HepG2 (cell line): Measurements from ENCODE around the gene B3GNT8. TPM values are rescaled to one million over a fixed set of nuclear protein-coding genes. Genes with fewer than 3 reads are reported as not detected.

Experiments
- ATAC-seq: fragments of 200-7000 bp; cut with Tn5 transposase; 3 replicates; pipeline ENCODE4 v1.9.1; 2020; ENCODE audit warnings: mild to moderate bottlenecking, moderate library complexity
- BruUV-seq: library from RNA; stranded (reverse); fragments of 400-500 nt; replicated peaks from 2 replicates; lab custom pipeline; 2021; lab: Mats Ljungman, UMichigan
- CTCF ChIA-PET: fragments of 300-600 bp; formaldehyde crosslinking; extraction: SDS; loops from one replicate; lab custom pipeline; 2021; ENCODE audit warnings: low total read pairs, inconsistent platforms, low intra/inter-chr PET ratio; lab: Yijun Ruan, JAX
- POLR2A ChIA-PET: fragments of 350-600 bp; sonication (Branson Sonifier 250); formaldehyde crosslinking; loops from one replicate; lab custom pipeline; 2020; ENCODE audit warnings: antibody characterized with exemption, inconsistent platforms; lab: Yijun Ruan, JAX
- DNase-seq: peaks from one replicate; pipeline ENCODE4 v3.0.0-alpha.2; 2015; ENCODE audit warnings: low spot score
- FAIRE-seq: peaks from 3 replicates; lab custom pipeline; 2011; peaks lifted over from hg19 to GRCh38; lab: Jason Lieb, UNC
- H2AFZ ChIP-seq: one replicate; pipeline ENCODE4 v1.6.1; 2011; ENCODE audit warnings: low read length, inconsistent platforms
- H3K27ac ChIP-seq: fragments of 300-600 bp; 3 replicates; pipeline ENCODE4 v1.8.0; 2011; ENCODE audit warnings: mixed run types, mild to moderate bottlenecking, mixed read lengths, low read length, inconsistent platforms; ENCODE audit not compliant: insufficient read depth; ENCODE audit errors: extremely low read length
- H3K27me3 ChIP-seq, 2 experiments: fragments of 200-600 bp in 1 of 2; 2 replicates in 1 of 2; 3 replicates in 1 of 2; pipeline versions ENCODE4 v1.6.0 to v1.8.0; 2011; ENCODE audit warnings: low read length in 2 of 2, mild to moderate bottlenecking in 2 of 2, moderate library complexity in 2 of 2, inconsistent platforms in 1 of 2; ENCODE audit not compliant: insufficient read depth in 2 of 2, control insufficient read depth in 1 of 2
- H3K36me3 ChIP-seq, 2 experiments: fragments of 200-600 bp in 1 of 2; replicated peaks in 1 of 2; 2 replicates in 1 of 2; 3 replicates in 1 of 2; pipeline versions ENCODE4 v1.5.1 to v1.8.0; 2011; ENCODE audit warnings: low read length in 2 of 2, inconsistent platforms in 1 of 2; ENCODE audit not compliant: insufficient read depth in 2 of 2, control insufficient read depth in 1 of 2
- H3K4me1 ChIP-seq: 2 replicates; pipeline ENCODE4 v1.5.1; 2012; ENCODE audit warnings: low read length, inconsistent platforms; ENCODE audit not compliant: insufficient read depth
- H3K4me2 ChIP-seq: 2 replicates; pipeline ENCODE4 v1.6.0; 2011; ENCODE audit warnings: low read depth, low read length, inconsistent platforms
- H3K4me3 ChIP-seq, 3 experiments: fragments of 200-600 bp in 1 of 3; sonication (generic), shearing (Covaris generic) in 1 of 3; replicated peaks in 1 of 3; 2 replicates each; pipeline ENCODE4 v1.5.1; 2011 to 2016; ENCODE audit warnings: low read length in 3 of 3, inconsistent platforms in 2 of 3, low read depth in 2 of 3, mild to moderate bottlenecking in 2 of 3, control low read depth in 1 of 3, mixed read lengths in 1 of 3; ENCODE audit not compliant: insufficient read depth in 1 of 3
- H3K79me2 ChIP-seq: one replicate; pipeline ENCODE4 v1.6.1; 2011; ENCODE audit warnings: low read length, inconsistent platforms; ENCODE audit not compliant: insufficient read depth
- H3K9ac ChIP-seq: 2 replicates; pipeline ENCODE4 v1.6.0; 2011; ENCODE audit warnings: mild to moderate bottlenecking, low read depth, low read length, inconsistent platforms; ENCODE audit not compliant: insufficient read depth
- H3K9me3 ChIP-seq: 2 replicates; pipeline ENCODE4 v1.5.1; 2012; ENCODE audit warnings: mild to moderate bottlenecking, low read length
- H4K20me1 ChIP-seq: 2 replicates; pipeline ENCODE4 v1.6.0; 2011; ENCODE audit warnings: inconsistent platforms, mild to moderate bottlenecking, low read length, moderate library complexity; ENCODE audit not compliant: insufficient read depth
- CEBPB ChIP-seq: IDR thresholded peaks from 2 replicates; pipeline ENCODE4 v1.6.1; 2011; ENCODE audit warnings: low read depth, low read length, improper control_type of control experiment, borderline replicate concordance
- EEA1 ChIP-seq: sonication (generic); formaldehyde crosslinking; IDR thresholded peaks from 2 replicates; pipeline ENCODE4 v1.5.1; 2020; ENCODE audit warnings: mild to moderate bottlenecking, missing genetic modification reagents, borderline replicate concordance
- ELF4 ChIP-seq: sonication (generic); formaldehyde crosslinking; IDR thresholded peaks from 2 replicates; pipeline ENCODE4 v1.5.0; 2020; ENCODE audit warnings: missing genetic modification reagents, mild to moderate bottlenecking, moderate library complexity, borderline replicate concordance
- FOXA3 ChIP-seq: IDR thresholded peaks from 2 replicates; pipeline ENCODE4 v1.6.1; 2016; ENCODE audit warnings: missing genetic modification reagents, missing compliant biosample characterization
- FOXK2 ChIP-seq: fragments of 450-650 bp; IDR thresholded peaks from 2 replicates; pipeline ENCODE4 v1.6.1; 2016
- GATA4 ChIP-seq: sonication (generic); IDR thresholded peaks from 2 replicates; pipeline ENCODE4 v1.6.1; 2016; ENCODE audit warnings: antibody characterized with exemption, low read depth, borderline replicate concordance
- GPN1 ChIP-seq: sonication (generic); formaldehyde crosslinking; IDR thresholded peaks from 2 replicates; pipeline ENCODE4 v1.5.1; 2020; ENCODE audit warnings: missing genetic modification reagents, borderline replicate concordance
- HIVEP1 ChIP-seq: sonication (generic); formaldehyde crosslinking; IDR thresholded peaks from 2 replicates; pipeline ENCODE4 v1.4.0; 2020; ENCODE audit warnings: mild to moderate bottlenecking, missing genetic modification reagents
- JARID2 ChIP-seq: sonication (generic); formaldehyde crosslinking; IDR thresholded peaks from 2 replicates; pipeline ENCODE4 v1.8.1; 2023; ENCODE audit warnings: missing genetic modification reagents, inconsistent platforms; ENCODE audit not compliant: insufficient replicate concordance
- KAT2B ChIP-seq: fragments of 150-350 bp; IDR thresholded peaks from 2 replicates; pipeline ENCODE4 v1.6.1; 2014; ENCODE audit warnings: low read depth, low read length, borderline replicate concordance
- MIER3 ChIP-seq: IDR thresholded peaks from 2 replicates; pipeline ENCODE4 v1.6.1; 2016; ENCODE audit warnings: missing compliant biosample characterization, borderline replicate concordance
- NFIB ChIP-seq: sonication (generic); formaldehyde crosslinking; IDR thresholded peaks from 2 replicates; pipeline ENCODE4 v1.9.0; 2021; ENCODE audit warnings: missing genetic modification reagents, mild to moderate bottlenecking, borderline replicate concordance
- RAD21 ChIP-seq: fragments of 450-650 bp; formaldehyde crosslinking; IDR thresholded peaks from 2 replicates; pipeline ENCODE4 v1.5.0; 2020; ENCODE audit warnings: mild to moderate bottlenecking
- RORA ChIP-seq: sonication (generic); formaldehyde crosslinking; IDR thresholded peaks from 2 replicates; pipeline ENCODE4 v1.5.0; 2020; ENCODE audit warnings: mild to moderate bottlenecking, missing genetic modification reagents, moderate library complexity
- SCMH1 ChIP-seq: sonication (generic); formaldehyde crosslinking; IDR thresholded peaks from 2 replicates; pipeline ENCODE4 v1.9.0; 2021; ENCODE audit warnings: missing genetic modification reagents, mild to moderate bottlenecking, borderline replicate concordance
- YEATS4 ChIP-seq: sonication (generic); formaldehyde crosslinking; IDR thresholded peaks from 2 replicates; pipeline ENCODE4 v1.4.0; 2020; ENCODE audit warnings: missing genetic modification reagents, borderline replicate concordance
- ZFP41 ChIP-seq: sonication (generic); formaldehyde crosslinking; IDR thresholded peaks from 2 replicates; pipeline ENCODE4 v1.4.0; 2020; ENCODE audit warnings: mild to moderate bottlenecking, missing genetic modification reagents, borderline replicate concordance
- ZNF101 ChIP-seq: sonication (generic); formaldehyde crosslinking; IDR thresholded peaks from 2 replicates; pipeline ENCODE4 v1.4.0; 2020; ENCODE audit warnings: mild to moderate bottlenecking, low read depth, missing genetic modification reagents, borderline replicate concordance
- ZNF253 ChIP-seq: sonication (generic); formaldehyde crosslinking; IDR thresholded peaks from 2 replicates; pipeline ENCODE4 v1.8.0; 2022; ENCODE audit warnings: mild to moderate bottlenecking, missing genetic modification reagents, borderline replicate concordance
- ZNF33B ChIP-seq: sonication (generic); formaldehyde crosslinking; IDR thresholded peaks from 2 replicates; pipeline ENCODE4 v1.5.1; 2020; ENCODE audit warnings: mild to moderate bottlenecking, missing genetic modification reagents
- ZNF547 ChIP-seq: sonication (generic); formaldehyde crosslinking; IDR thresholded peaks from 2 replicates; pipeline ENCODE4 v1.5.1; 2020; ENCODE audit warnings: mild to moderate bottlenecking, missing genetic modification reagents
- ZNF709 ChIP-seq: sonication (generic); formaldehyde crosslinking; IDR thresholded peaks from 2 replicates; pipeline ENCODE4 v1.5.0; 2020; ENCODE audit warnings: mild to moderate bottlenecking, missing genetic modification reagents
- ZNF768 ChIP-seq: sonication (generic); formaldehyde crosslinking; IDR thresholded peaks from 2 replicates; pipeline ENCODE4 v1.4.0; 2020; ENCODE audit warnings: missing genetic modification reagents
- WGBS: methylation state at CpG from one replicate; pipeline ENCODE4 v1.1.6; 2017; ENCODE audit warnings: low lambda C conversion rate; 5-methylcytosine and 5-hydroxymethylcytosine counted together
- in situ Hi-C: cut with HindIII; loops from 2 replicates; pipeline ENCODE4 v1.10.0; 2017; ENCODE audit warnings: low pct_unique_long_range_greater_than_20kb; ENCODE audit not compliant: extremely low pct_ligation_motif_present
- intact Hi-C: fragments of 100-400 bp; cut with micrococcal nuclease; formaldehyde crosslinking; loops from one replicate; pipeline ENCODE4 v1.10.0; 2022; ENCODE audit not compliant: unreplicated experiment
- polyA plus RNA-seq, 8 experiments: library from polyadenylated mRNA; depleted of rRNA in 3 of 8; stranded (reverse) in 7 of 8; unstranded in 1 of 8; fragments of >200 nt; fragmentation: Illumina TruSeq in 4 of 8; extraction: Trizol in 4 of 8; gene quantifications; 2 replicates each; pipeline versions ENCODE4 v1.2.1 to v1.2.3, GENCODE V29; 2011 to 2016; ENCODE audit warnings: low read depth in 4 of 8, missing spikeins in 1 of 8, mixed read lengths in 1 of 8; ENCODE audit not compliant: insufficient read depth in 1 of 8
- total RNA-seq, 5 experiments: library from RNA; depleted of rRNA; stranded (reverse); fragments of >200 nt; fragmentation: Illumina TruSeq; extraction: Trizol; gene quantifications; 2 replicates each; pipeline ENCODE4 v1.2.3, GENCODE V29; 2016; ENCODE audit warnings: low read depth in 1 of 5

The B3GNT8 gene
- total and polyA plus RNA-seq, 2 of the 13 experiments (the other 11 are each of a cell fraction or from before 2014, with no cell fraction given): 0.26 to 1.9 TPM

DNA sequence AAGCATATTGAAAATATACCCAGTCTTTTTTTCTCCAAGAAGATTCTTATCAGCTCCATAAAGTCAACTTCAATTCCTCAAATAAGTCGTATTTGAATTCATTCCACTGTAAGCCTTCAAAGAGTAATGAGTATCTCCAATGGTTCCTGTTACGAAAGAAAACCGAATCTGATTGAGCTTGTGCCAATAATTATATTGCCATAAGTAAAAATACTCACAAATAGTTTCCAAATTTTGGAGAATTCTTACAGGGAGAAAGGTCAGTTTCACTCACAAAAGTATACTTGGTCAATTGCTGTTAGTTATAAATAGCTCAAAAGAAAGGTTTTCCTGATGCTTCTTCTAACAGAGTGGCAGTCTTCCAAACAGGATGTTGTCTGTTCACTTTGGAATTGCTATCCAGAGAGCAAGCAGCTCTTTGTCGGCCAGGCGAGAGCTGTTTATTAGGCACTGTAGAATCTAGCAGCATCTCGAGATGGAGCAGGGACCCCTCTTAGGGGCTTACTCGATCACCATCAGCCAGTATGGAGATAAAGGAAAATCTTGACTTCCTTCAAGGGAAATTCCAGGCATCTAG lies 29.3 kb upstream of the B3GNT8 start:
- intact Hi-C loops: no loop called here
- H4K20me1 ChIP-seq: no peaks in the 10 kb centered on the region
- no peaks in the 10 kb centered on the region for H3K36me3 ChIP-seq
- no peaks in the 10 kb centered on the region for H3K79me2 ChIP-seq
- no peak overlapping the region for H2AFZ ChIP-seq
- no peak for TF ChIP-seq FOXK2
- no peak for TF ChIP-seq SCMH1
- TF ChIP-seq ZNF33B: no peak
- no peak for TF ChIP-seq MIER3
- TF ChIP-seq ZNF709 (CRISPR knock-in tag): no peak
- WGBS: 2% methylated on average over 7 of the region's 7 CpGs
- no peak overlapping the region for H3K9ac ChIP-seq
- no peak for FAIRE-seq
- H3K4me3 ChIP-seq: no peak overlapping the region
- H3K27me3 ChIP-seq: no peaks in the 10 kb centered on the region; a peak in 1 of 5 replicates
- peaks cover 6% of the 10 kb centered on the region; the same call in 1 of the 2 replicates for H3K9me3 ChIP-seq
- no TSS peak for BruUV-seq
- no peak for DNase-seq
- ChIA-PET CTCF (no interaction called here), POLR2A (interaction anchor here (0.6 kb wide), 1 partner anchor 23 kb away, joined by 3 read pairs; no protein-coding TSS in a partner anchor)
- H3K4me1 ChIP-seq: no peaks in the 10 kb centered on the region
- H3K27ac ChIP-seq: no peak overlapping the region
- no peak for ATAC-seq
- H3K4me2 ChIP-seq: no peak overlapping the region
- in situ Hi-C loops: no loop called here

DNA sequence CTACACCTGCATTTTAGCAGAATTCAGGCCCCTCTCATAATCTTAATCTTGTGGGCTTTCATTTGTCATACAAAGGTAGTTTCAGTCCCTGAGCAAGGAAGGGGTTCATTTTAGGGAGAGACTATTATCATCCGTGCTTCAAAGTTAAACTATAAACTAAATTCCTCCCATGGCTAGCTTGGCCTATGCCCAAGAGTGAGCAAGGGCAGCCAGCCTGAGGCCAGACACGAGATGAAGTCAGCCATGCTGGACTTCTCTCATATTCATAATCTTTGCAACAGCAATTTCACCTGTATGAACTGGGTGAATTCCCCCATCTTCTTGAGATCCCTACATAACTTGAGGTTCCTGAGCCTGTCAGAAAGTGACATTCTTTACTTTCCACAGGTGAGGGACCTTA lies 28.8 kb upstream of the B3GNT8 start:
- ChIA-PET POLR2A (interaction anchor here (0.6 kb wide), 1 partner anchor 23 kb away, joined by 3 read pairs; no protein-coding TSS in a partner anchor), CTCF (no interaction called here)
- H3K9me3 ChIP-seq: peaks cover 6% of the 10 kb centered on the region; the same call in 1 of the 2 replicates
- no peaks in the 10 kb centered on the region for H4K20me1 ChIP-seq
- BruUV-seq: no TSS peak
- no peak overlapping the region for H3K4me3 ChIP-seq
- in situ Hi-C loops: no loop called here
- no peak overlapping the region for H3K9ac ChIP-seq
- H3K27me3 ChIP-seq: no peaks in the 10 kb centered on the region; a peak in 1 of 5 replicates
- TF ChIP-seq FOXA3 (CRISPR knock-in tag): no peak
- TF ChIP-seq KAT2B: no peak
- no peak for TF ChIP-seq HIVEP1 (CRISPR knock-in tag)
- TF ChIP-seq ZNF253 (CRISPR knock-in tag): no peak
- TF ChIP-seq JARID2 (CRISPR knock-in tag): no peak
- no peak for TF ChIP-seq ZNF547 (CRISPR knock-in tag)
- TF ChIP-seq ZNF101 (CRISPR knock-in tag): no peak
- TF ChIP-seq GPN1: no peak
- TF ChIP-seq ZFP41 (CRISPR knock-in tag): no peak
- no peak for TF ChIP-seq RORA (CRISPR knock-in tag)
- TF ChIP-seq GATA4: no peak
- no peak for TF ChIP-seq YEATS4 (CRISPR knock-in tag)
- no peak for TF ChIP-seq NFIB
- no peak for TF ChIP-seq CEBPB
- TF ChIP-seq ELF4 (CRISPR knock-in tag): no peak
- no peak for TF ChIP-seq ZNF768 (CRISPR knock-in tag)
- no peak for TF ChIP-seq EEA1 (CRISPR knock-in tag)
- TF ChIP-seq RAD21: no peak
- no peaks in the 10 kb centered on the region for H3K36me3 ChIP-seq
- FAIRE-seq (no peak), ATAC-seq (no peak), DNase-seq (no peak)
- H3K4me2 ChIP-seq: no peak overlapping the region
- intact Hi-C loops: no loop called here
- WGBS: 0% methylated on average over 2 of the region's 2 CpGs
- H3K4me1 ChIP-seq: no peaks in the 10 kb centered on the region
- H3K79me2 ChIP-seq: no peaks in the 10 kb centered on the region
- no peak overlapping the region for H3K27ac ChIP-seq
- H2AFZ ChIP-seq: no peak overlapping the region
